NCI-H510A (cell line): ENCODE measurements around the gene GPC4.

Source experiments
- DNase-seq: peaks from one replicate; lab custom pipeline; 2025; lab: John Stamatoyannopoulos, UW

The GPC4 gene

DNA sequence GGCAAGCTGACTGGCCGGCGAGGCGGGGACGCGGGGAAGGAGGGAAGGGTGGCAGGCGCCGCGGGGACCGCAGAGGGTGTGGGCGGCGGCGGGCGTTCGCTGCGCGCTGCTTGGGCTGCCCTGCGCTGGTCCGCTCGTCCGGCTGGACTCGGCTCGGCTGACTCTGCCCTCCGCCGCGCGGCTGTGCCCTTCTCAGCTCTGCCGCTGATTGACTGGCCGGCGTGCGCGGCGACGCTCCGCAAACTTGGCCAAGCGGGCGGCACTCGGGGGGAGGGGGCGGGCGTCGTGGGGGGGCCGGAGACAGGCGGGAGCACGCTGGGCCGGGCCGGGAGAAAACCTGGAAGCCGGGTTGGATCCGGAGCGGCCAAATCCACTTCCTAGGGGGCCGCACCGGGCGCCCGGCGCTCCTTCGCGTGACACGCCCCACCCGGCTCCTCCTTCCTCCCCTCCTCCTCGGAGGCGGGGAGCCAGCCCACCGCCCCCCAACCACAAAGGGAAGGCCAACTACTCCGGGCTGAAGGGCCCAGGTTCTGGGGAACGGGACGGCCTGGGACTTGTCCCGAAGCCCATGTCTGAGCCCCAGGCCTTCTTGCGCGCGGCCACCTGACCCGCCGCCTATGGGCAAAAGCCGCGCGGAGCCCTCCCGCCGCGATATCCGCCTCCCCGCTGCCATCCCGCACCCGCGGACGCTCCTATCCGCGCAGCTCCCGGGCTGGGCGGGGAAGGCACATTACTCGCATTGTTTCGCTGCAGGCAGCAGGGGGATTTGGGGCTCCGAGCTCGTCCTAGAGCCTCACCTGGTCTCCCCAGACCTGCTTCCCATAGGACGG is at the start of gene GPC4:
TSS of gene GPC4 (minus strand) at position 214 of the 830 bp plus-strand sequence. CDS start 524 bp downstream, outside the sequence.
- peak; percentile 47 for DNase-seq

DNA sequence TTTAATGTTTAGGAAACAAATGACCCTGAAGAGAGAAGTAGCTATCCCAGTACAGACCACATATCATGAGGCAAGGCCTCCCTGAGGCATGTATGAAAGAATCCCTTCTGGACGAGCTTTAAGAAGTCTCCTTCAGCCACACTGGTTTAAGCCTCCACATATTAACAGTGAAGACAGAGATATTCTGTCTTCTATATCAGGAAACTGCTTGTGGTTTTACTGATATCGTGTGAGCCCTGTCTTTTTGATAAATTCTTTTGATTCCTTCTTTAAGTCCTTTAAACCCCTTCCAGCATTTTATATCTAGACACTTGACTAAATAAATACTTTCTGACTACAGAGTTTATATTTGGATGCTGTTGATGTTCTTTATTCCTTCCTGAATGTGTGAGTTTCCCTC is 45.9 kb upstream of the GPC4 start:
- DNase-seq, result no peak

GRCh38 chrX:133454924-133455323 is 39.6 kb upstream of the GPC4 start:
- no peak for DNase-seq

DNA sequence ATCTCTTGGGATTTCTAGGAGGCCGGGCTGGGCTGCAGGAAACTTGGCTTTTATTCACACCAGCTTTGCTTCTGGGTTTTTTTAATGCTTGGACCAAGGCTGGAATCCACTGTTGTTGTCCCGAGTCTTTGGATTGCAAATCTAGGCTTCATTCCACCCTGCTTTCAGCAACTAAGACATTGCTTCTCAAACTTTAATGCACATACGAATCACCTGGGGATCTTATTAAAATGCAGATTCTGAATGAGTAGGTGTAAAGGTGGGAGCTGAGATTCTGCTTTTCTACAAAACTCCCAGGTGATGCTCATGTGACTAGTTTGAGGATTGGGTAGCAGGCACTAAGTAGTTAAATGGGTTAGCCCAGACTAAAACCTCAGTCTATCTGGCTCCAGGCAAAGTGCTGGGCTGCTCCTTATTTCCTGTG is 39.2 kb upstream of the GPC4 start:
- no peak for DNase-seq

- no peak for DNase-seq
Observed at GRCh38 chrX:133448512-133449076, 33.3 kb upstream of the GPC4 start.

GRCh38 chrX:133444952-133445831 is 29.9 kb upstream of the GPC4 start:
- peak; percentile 39 for DNase-seq

DNA sequence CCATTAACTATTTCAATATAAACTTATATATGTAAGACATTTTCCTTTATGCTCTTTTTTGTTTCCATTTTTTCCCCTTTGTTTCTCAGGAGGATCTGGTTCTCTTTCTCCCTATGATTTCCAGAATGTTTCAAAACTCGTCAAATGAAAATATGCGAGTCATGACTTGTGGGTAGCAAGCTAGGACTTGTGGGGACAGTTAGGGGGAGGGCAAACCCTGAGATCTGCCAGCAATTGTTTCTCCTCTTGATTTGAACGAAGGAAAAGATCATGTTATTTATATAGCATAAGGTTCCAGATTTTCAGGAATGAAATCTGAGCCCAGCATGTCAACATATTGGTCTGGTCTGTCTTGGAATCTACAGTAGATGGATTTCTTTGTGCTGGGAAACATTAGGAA is 28.9 kb upstream of the GPC4 start:
- DNase-seq, result no peak

GRCh38 chrX:133440797-133441163 is 25.5 kb upstream of the GPC4 start:
- DNase-seq, result no peak

- DNase-seq, result no peak
Observed at GRCh38 chrX:133440081-133440796, 24.9 kb upstream of the GPC4 start.

- DNase-seq, result no peak
Observed at GRCh38 chrX:133437766-133438165, 22.5 kb upstream of the GPC4 start.

- DNase-seq, result no peak
Observed at GRCh38 chrX:133437356-133437755, 22.1 kb upstream of the GPC4 start.

DNA sequence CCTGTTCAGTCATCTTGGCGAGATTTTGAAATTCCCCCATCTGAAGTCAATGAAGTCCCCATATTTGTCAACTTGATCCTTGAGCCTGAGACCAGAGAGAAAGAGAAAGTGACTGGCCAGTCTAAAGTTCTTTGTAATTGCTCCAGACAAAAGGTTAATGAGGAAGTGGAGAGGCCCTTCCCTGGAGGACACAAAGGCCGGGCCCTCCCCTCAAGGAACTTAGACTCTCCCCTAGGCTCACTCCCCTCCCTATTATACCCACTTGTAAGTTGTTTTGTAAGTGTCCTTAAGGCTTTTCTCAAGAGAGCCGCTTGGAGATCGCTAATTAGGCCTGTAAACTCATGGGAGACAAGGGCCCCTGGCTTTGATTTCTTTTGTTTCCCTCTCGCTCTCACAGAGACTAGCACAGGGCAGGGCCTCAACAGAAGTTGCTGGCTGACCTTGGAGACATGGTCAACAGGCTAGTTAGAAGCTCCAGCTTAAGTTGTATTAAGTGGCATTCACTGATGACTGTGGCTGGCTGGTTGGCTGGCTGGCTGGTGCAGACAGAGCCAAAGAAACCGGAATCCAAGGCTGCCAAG is 20.3 kb upstream of the GPC4 start:
- no peak for DNase-seq

DNA sequence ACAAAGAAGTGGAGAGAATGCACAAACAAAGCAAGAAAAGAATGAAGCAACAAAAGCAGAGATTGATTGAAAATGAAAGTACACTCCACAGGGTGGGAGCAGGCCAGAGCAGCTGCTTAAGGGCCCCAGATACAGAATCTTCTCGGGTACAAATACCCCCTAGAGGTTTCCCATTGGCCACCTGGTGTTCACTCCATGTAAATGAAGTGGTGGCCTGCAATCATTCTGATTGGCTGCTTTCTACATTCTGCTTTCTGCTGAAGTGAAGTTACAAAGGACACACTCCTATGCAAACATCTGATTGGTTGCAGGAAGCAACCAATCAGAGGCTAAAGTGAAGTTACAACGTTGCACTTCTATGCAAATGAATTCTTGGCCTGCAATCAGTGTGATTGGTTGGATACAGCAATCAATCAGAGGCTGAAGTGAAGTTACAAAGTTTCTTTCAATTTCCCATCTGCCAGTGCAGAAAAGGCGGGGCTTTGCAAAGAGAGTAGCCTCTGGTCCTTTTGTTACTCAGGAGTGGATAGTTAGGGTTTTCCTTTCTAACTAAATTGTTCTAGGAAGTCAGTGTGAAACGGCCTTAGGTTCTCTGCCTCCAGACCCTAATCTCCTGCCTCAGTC is 19.0 kb upstream of the GPC4 start:
- no peak for DNase-seq

- DNase-seq, result no peak
Observed at GRCh38 chrX:133419911-133420310, 4.6 kb upstream of the GPC4 start.

- DNase-seq, result no peak
Observed at GRCh38 chrX:133418588-133418987, 3.3 kb upstream of the GPC4 start.

GRCh38 chrX:133417364-133417763 is 2.1 kb upstream of the GPC4 start:
- DNase-seq, result no peak

- no peak for DNase-seq
Observed at GRCh38 chrX:133414406-133415275, 648 bp downstream of the GPC4 start.

- DNase-seq, result no peak
Observed at GRCh38 chrX:133413218-133413925, 1.9 kb downstream of the GPC4 start.

DNA sequence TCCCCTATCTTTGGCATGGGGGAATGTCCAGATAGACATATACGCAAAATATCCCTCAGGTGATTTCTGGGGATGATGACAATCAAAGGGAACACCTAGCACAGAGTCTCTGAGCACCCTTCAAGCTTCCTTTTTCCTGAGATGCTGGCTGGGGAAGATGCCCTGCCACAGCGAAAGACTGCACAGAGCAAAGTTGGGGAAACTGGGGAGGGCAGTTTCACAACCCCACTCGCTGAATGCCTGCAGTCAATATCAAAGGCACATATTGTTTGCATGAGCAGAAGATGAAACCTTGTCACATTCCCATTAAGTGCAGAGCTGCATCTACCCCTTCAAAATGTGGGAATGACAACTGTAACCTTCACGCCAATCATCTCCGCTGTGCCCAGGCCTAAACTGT is 2.6 kb downstream of the GPC4 start:
- no peak for DNase-seq

DNA sequence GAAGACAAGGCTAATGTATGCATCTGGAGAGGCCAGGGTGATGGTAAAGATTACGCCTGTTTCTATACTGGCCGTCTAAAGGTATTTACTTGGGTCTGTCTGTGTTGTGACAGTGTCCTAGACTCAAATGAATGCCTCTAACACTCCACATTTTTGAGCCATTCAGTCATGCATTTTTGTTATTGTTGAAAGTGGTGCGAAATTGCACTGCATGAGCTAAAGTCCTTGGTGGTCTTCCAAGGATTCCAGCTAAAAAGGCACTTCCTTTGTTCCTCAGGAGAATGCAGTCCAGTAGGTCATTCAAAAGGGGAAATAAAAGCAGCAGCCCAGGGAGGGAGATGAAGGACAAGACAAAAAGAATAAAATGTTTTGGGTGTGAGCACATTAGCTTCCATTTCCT is 3.0 kb downstream of the GPC4 start:
- DNase-seq, result no peak
